IMR-90 (cell line): ENCODE measurements around the gene NXPH4. TPM values are rescaled to one million over a fixed set of nuclear protein-coding genes. Genes with fewer than 3 reads are reported as not detected.

Experiments
- ATAC-seq: fragments of 200-7000 bp; cut with Tn5 transposase; 2 replicates; pipeline ENCODE4 v1.9.1; 2020; ENCODE audit warnings: low read depth, mild to moderate bottlenecking, moderate library complexity
- BruUV-seq: library from RNA; stranded (reverse); fragments of 400-500 nt; replicated peaks from 2 replicates; lab custom pipeline; 2021; lab: Mats Ljungman, UMichigan
- CTCF ChIA-PET: fragments of 300-600 bp; formaldehyde crosslinking; extraction: SDS; loops from one replicate; lab custom pipeline; 2021; ENCODE audit warnings: antibody characterized with exemption; lab: Yijun Ruan, JAX
- POLR2A ChIA-PET: fragments of 300-600 bp; sonication (Branson Sonifier 250); formaldehyde crosslinking; loops from one replicate; lab custom pipeline; 2022; ENCODE audit warnings: antibody characterized with exemption; ENCODE audit not compliant: unreplicated experiment; lab: Charles Lee
- DNase-seq: peaks from one replicate; pipeline ENCODE4 v3.0.0; 2013
- H2AFZ ChIP-seq: replicated peaks from 2 replicates; pipeline ENCODE3; 2013; ENCODE audit warnings: low read length, mild to moderate bottlenecking; ENCODE audit not compliant: poor library complexity
- H2AK5ac ChIP-seq: 2 replicates; pipeline ENCODE4 v1.6.1; 2013; ENCODE audit warnings: low read depth, low read length, inconsistent platforms
- H2AK9ac ChIP-seq: replicated peaks from 2 replicates; pipeline ENCODE3; 2013; ENCODE audit warnings: mild to moderate bottlenecking, low read depth, low read length, moderate library complexity; ENCODE audit not compliant: poor library complexity
- H2BK120ac ChIP-seq: 2 replicates; pipeline ENCODE4 v1.6.1; 2013; ENCODE audit warnings: low read depth, low read length, inconsistent platforms
- H2BK15ac ChIP-seq: 3 replicates; pipeline ENCODE4 v1.6.1; 2013; ENCODE audit warnings: low read depth, low read length, inconsistent platforms
- H2BK20ac ChIP-seq: 2 replicates; pipeline ENCODE4 v1.6.1; 2013; ENCODE audit warnings: low read depth, mild to moderate bottlenecking, inconsistent platforms, low read length, moderate library complexity
- H2BK5ac ChIP-seq: 2 replicates; pipeline ENCODE4 v1.6.1; 2013; ENCODE audit warnings: mild to moderate bottlenecking, low read depth, low read length, inconsistent platforms; ENCODE audit not compliant: poor library complexity, severe bottlenecking
- H3K14ac ChIP-seq: replicated peaks from 2 replicates; pipeline ENCODE4 v1.6.1; 2013; ENCODE audit warnings: low read depth, low read length, inconsistent platforms
- H3K18ac ChIP-seq: 2 replicates; pipeline ENCODE4 v1.6.1; 2013; ENCODE audit warnings: low read depth, low read length, control low read depth
- H3K23ac ChIP-seq: 2 replicates; pipeline ENCODE4 v1.6.1; 2013; ENCODE audit warnings: low read depth, low read length, inconsistent platforms
- H3K27ac ChIP-seq: 2 replicates; pipeline ENCODE4 v1.5.1; 2013; ENCODE audit warnings: mild to moderate bottlenecking, control low read depth, low read length; ENCODE audit not compliant: insufficient read depth
- H3K27me3 ChIP-seq: 2 replicates; pipeline ENCODE4 v1.6.1; 2013; ENCODE audit warnings: low read length; ENCODE audit not compliant: control insufficient read depth, insufficient read depth
- H3K36me3 ChIP-seq: 2 replicates; pipeline ENCODE4 v1.6.1; 2013; ENCODE audit warnings: low read length, mixed read lengths; ENCODE audit not compliant: control insufficient read depth, insufficient read depth
- H3K4ac ChIP-seq: 2 replicates; pipeline ENCODE4 v1.6.1; 2013; ENCODE audit warnings: low read depth, low read length, inconsistent platforms
- H3K4me1 ChIP-seq: 2 replicates; pipeline ENCODE4 v1.6.1; 2013; ENCODE audit warnings: low read length, mixed read lengths; ENCODE audit not compliant: control insufficient read depth, insufficient read depth
- H3K4me2 ChIP-seq: 2 replicates; pipeline ENCODE4 v1.6.1; 2013; ENCODE audit warnings: low read depth, mild to moderate bottlenecking, control low read depth, low read length, moderate library complexity
- H3K4me3 ChIP-seq: 2 replicates; pipeline ENCODE4 v1.5.1; 2013; ENCODE audit warnings: low read depth, mild to moderate bottlenecking, control low read depth, low read length, moderate library complexity; ENCODE audit not compliant: insufficient read depth
- H3K56ac ChIP-seq: 2 replicates; pipeline ENCODE4 v1.6.1; 2013; ENCODE audit warnings: low read length, inconsistent platforms; ENCODE audit not compliant: insufficient read depth; ENCODE audit errors: extremely low read depth
- H3K79me1 ChIP-seq, 2 experiments: 2 replicates each; pipeline ENCODE4 v1.6.1; 2013; ENCODE audit warnings: low read length in 2 of 2, inconsistent platforms in 1 of 2, low read depth in 1 of 2
- H3K9ac ChIP-seq: 2 replicates; pipeline ENCODE4 v1.6.1; 2013; ENCODE audit warnings: low read depth, low read length, control low read depth
- H3K9me1 ChIP-seq: 2 replicates; pipeline ENCODE4 v1.6.1; 2013; ENCODE audit warnings: low read length, inconsistent platforms; ENCODE audit not compliant: insufficient read depth
- H3K9me3 ChIP-seq: 2 replicates; pipeline ENCODE4 v1.6.1; 2013; ENCODE audit warnings: low read length; ENCODE audit not compliant: control insufficient read depth, insufficient read depth
- H4K20me1 ChIP-seq: 2 replicates; pipeline ENCODE4 v1.6.1; 2013; ENCODE audit warnings: low read length, inconsistent platforms; ENCODE audit not compliant: insufficient read depth
- H4K5ac ChIP-seq: 2 replicates; pipeline ENCODE4 v1.6.1; 2013; ENCODE audit warnings: mild to moderate bottlenecking, low read depth, low read length, control low read depth
- H4K8ac ChIP-seq, 2 experiments: 2 replicates each; pipeline ENCODE4 v1.6.1; 2013; ENCODE audit warnings: low read depth in 2 of 2, low read length in 2 of 2, control low read depth in 1 of 2, inconsistent platforms in 1 of 2
- H4K91ac ChIP-seq: 2 replicates; pipeline ENCODE4 v1.6.1; 2013; ENCODE audit warnings: low read depth, low read length, inconsistent platforms; ENCODE audit not compliant: insufficient read depth
- BHLHE40 ChIP-seq: fragments of 150-350 bp; IDR thresholded peaks from 2 replicates; pipeline ENCODE4 v1.6.1; 2016; ENCODE audit warnings: mild to moderate bottlenecking, low read depth, low read length
- CEBPB ChIP-seq: IDR thresholded peaks from 2 replicates; pipeline ENCODE4 v1.6.1; 2012; ENCODE audit warnings: low read depth, low read length, improper control_type of control experiment
- CHD1 ChIP-seq: IDR thresholded peaks from 2 replicates; pipeline ENCODE4 v1.6.1; 2012; ENCODE audit warnings: low read depth, low read length, improper control_type of control experiment
- CTCF ChIP-seq: conservative IDR thresholded peaks from 2 replicates; pipeline ENCODE4 v1.5.1; 2012; ENCODE audit warnings: mild to moderate bottlenecking, low read depth, low read length, improper control_type of control experiment
- ELK1 ChIP-seq: fragments of 150-350 bp; IDR thresholded peaks from 2 replicates; pipeline ENCODE4 v1.6.1; 2016; ENCODE audit warnings: low read depth, mild to moderate bottlenecking, low read length, moderate library complexity, borderline replicate concordance
- FOS ChIP-seq: fragments of 150-350 bp; IDR thresholded peaks from 2 replicates; pipeline ENCODE4 v1.6.1; 2016; ENCODE audit warnings: low read depth, low read length
- MAFK ChIP-seq: IDR thresholded peaks from 2 replicates; pipeline ENCODE4 v1.6.1; 2012; ENCODE audit warnings: low read depth, low read length, improper control_type of control experiment
- MAZ ChIP-seq: IDR thresholded peaks from 2 replicates; pipeline ENCODE4 v1.6.1; 2012; ENCODE audit warnings: low read depth, mild to moderate bottlenecking, low read length, improper control_type of control experiment, moderate library complexity, borderline replicate concordance
- MXI1 ChIP-seq: IDR thresholded peaks from 2 replicates; pipeline ENCODE4 v1.6.1; 2012; ENCODE audit warnings: low read depth, mild to moderate bottlenecking, low read length, moderate library complexity, borderline replicate concordance
- NFE2L2 ChIP-seq: fragments of 150-350 bp; IDR thresholded peaks from 2 replicates; pipeline ENCODE4 v1.6.1; 2016; ENCODE audit warnings: low read depth, mild to moderate bottlenecking, low read length
- POLR2A ChIP-seq: IDR thresholded peaks from 2 replicates; pipeline ENCODE4 v1.6.1; 2012; ENCODE audit warnings: mild to moderate bottlenecking, low read depth, low read length
- RAD21 ChIP-seq: IDR thresholded peaks from 2 replicates; pipeline ENCODE4 v1.6.1; 2012; ENCODE audit warnings: low read length, improper control_type of control experiment
- RCOR1 ChIP-seq: IDR thresholded peaks from 2 replicates; pipeline ENCODE4 v1.6.1; 2012; ENCODE audit warnings: mild to moderate bottlenecking, low read length, improper control_type of control experiment; ENCODE audit not compliant: insufficient replicate concordance
- RFX5 ChIP-seq: IDR thresholded peaks from 2 replicates; pipeline ENCODE4 v1.8.0; 2012; ENCODE audit warnings: low read depth, mild to moderate bottlenecking, low read length, moderate library complexity
- SMC3 ChIP-seq: fragments of 150-350 bp; IDR thresholded peaks from 2 replicates; pipeline ENCODE4 v1.6.1; 2016; ENCODE audit warnings: low read depth, mild to moderate bottlenecking, antibody characterized with exemption, low read length, moderate library complexity
- USF2 ChIP-seq: fragments of 150-350 bp; IDR thresholded peaks from 2 replicates; pipeline ENCODE4 v1.6.1; 2017; ENCODE audit warnings: mild to moderate bottlenecking, antibody characterized with exemption, low read length, low read depth
- WGBS, 2 experiments: methylation state at CpG; one replicate each; pipeline versions ENCODE4 v1.1.5 to v1.1.7; 2013; ENCODE audit warnings: missing lambda C conversion rate in 2 of 2; ENCODE audit not compliant: insufficient read length in 1 of 2; ENCODE audit errors: extremely low coverage in 2 of 2; 5-methylcytosine and 5-hydroxymethylcytosine counted together
- dilution Hi-C: fragments of 300-500 bp; cut with HindIII; formaldehyde crosslinking; loops from one replicate; pipeline ENCODE4 v1.14.3; 2018; ENCODE audit warnings: low sequenced_read_pairs; ENCODE audit not compliant: unreplicated experiment
- in situ Hi-C: fragments of 300-500 bp; cut with MboI; formaldehyde crosslinking; loops from 3 replicates; pipeline ENCODE4 v1.14.3; 2019; ENCODE audit warnings: low sequenced_read_pairs, inconsistent platforms, mixed read lengths
- intact Hi-C: fragments of 100-400 bp; cut with micrococcal nuclease; formaldehyde crosslinking; loops from 2 replicates; pipeline ENCODE4 v1.10.0; 2022
- polyA plus RNA-seq, 3 experiments: library from polyadenylated mRNA; depleted of rRNA; stranded (reverse); fragments of >200 nt; gene quantifications; 2 replicates each; pipeline ENCODE4 v1.2.3, GENCODE V29; 2012; ENCODE audit warnings: low replicate concordance in 1 of 3
- total RNA-seq: library from RNA; depleted of rRNA; stranded (reverse); fragments of >200 nt; gene quantifications from 2 replicates; pipeline ENCODE4 v1.2.3, GENCODE V29; 2012

The NXPH4 gene
- total and polyA plus RNA-seq, 2 of the 4 experiments (the other 2 are of a cell fraction), result 0.36 to 3.8 TPM

GRCh38 chr12:57205186-57205585 is 11.4 kb upstream of the NXPH4 start:
- in situ Hi-C loops, result no loop called here
- H2AK9ac ChIP-seq, result no peak overlapping the region
- H3K4me2 ChIP-seq, result no peak overlapping the region
- no peak for ATAC-seq
- H2BK120ac ChIP-seq, result no peak overlapping the region
- no peak overlapping the region for H2AK5ac ChIP-seq
- no peak overlapping the region for H3K14ac ChIP-seq
- no peak overlapping the region for H2BK15ac ChIP-seq
- no peak overlapping the region for H3K18ac ChIP-seq
- peaks cover 4 to 11% of the 10 kb centered on the region in 2 experiments; a peak in 2 of 4 replicates for H3K79me1 ChIP-seq
- BruUV-seq, result no TSS peak
- H3K27ac ChIP-seq, result no peak overlapping the region
- no peak overlapping the region for H4K8ac ChIP-seq
- H4K91ac ChIP-seq, result no peak overlapping the region
- CTCF ChIA-PET, result no interaction called here
- H3K23ac ChIP-seq, result no peak overlapping the region
- no peak overlapping the region for H3K4me3 ChIP-seq
- H3K4me1 ChIP-seq, result no peaks in the 10 kb centered on the region
- dilution Hi-C loops, result no loop called here
- no peaks in the 10 kb centered on the region for H3K27me3 ChIP-seq
- no peak overlapping the region for H2BK5ac ChIP-seq
- no peak overlapping the region for H2AFZ ChIP-seq
- no peak overlapping the region for H2BK20ac ChIP-seq
- no peak overlapping the region for H3K56ac ChIP-seq
- WGBS, 2 experiments, result 97% methylated on average over 9 of the region's 26 CpGs; no CpG with 5 or more reads in 1 of the 2 experiments
- H3K9me3 ChIP-seq, result no peaks in the 10 kb centered on the region
- no peak for DNase-seq
- H4K5ac ChIP-seq, result no peak overlapping the region
- H3K4ac ChIP-seq, result no peak overlapping the region
- peaks cover 96% of the 10 kb centered on the region for H3K36me3 ChIP-seq
- no peaks in the 10 kb centered on the region for H3K9me1 ChIP-seq
- peaks cover 11% of the 10 kb centered on the region for H4K20me1 ChIP-seq
- intact Hi-C loops, result no loop called here
- POLR2A ChIA-PET, result no interaction called here
- no peak overlapping the region for H3K9ac ChIP-seq
- TF ChIP-seq CHD1, result no peak
- no peak for TF ChIP-seq RCOR1
- TF ChIP-seq RFX5, result no peak
- TF ChIP-seq MXI1, result no peak
- TF ChIP-seq MAFK, result no peak
- no peak for TF ChIP-seq SMC3
- TF ChIP-seq BHLHE40, result no peak
- no peak for TF ChIP-seq POLR2A
- TF ChIP-seq NFE2L2, result no peak
- TF ChIP-seq MAZ, result no peak
- TF ChIP-seq ELK1, result no peak
- TF ChIP-seq CTCF, result no peak
- no peak for TF ChIP-seq RAD21
- TF ChIP-seq USF2, result no peak
- TF ChIP-seq CEBPB, result no peak
- no peak for TF ChIP-seq FOS
